Brain microvascular endothelial cell (primary cell): ENCODE measurements around the gene MED12L.

Experiments used
- DNase-seq: peaks from one replicate; pipeline ENCODE4 v3.0.0-alpha.2; 2020
- H3K27ac ChIP-seq: fragments of 250-450 bp; sonication (Bioruptor Pico); 2 replicates; pipeline ENCODE4 v1.5.1; 2020; ENCODE audit warnings: mild to moderate bottlenecking, moderate library complexity
- H3K27me3 ChIP-seq: fragments of 250-450 bp; sonication (Bioruptor Pico); replicated peaks from 2 replicates; pipeline ENCODE4 v1.5.1; 2020; ENCODE audit warnings: mild to moderate bottlenecking
- H3K36me3 ChIP-seq: fragments of 250-450 bp; sonication (Bioruptor Pico); replicated peaks from 2 replicates; pipeline ENCODE4 v1.5.1; 2020; ENCODE audit warnings: mild to moderate bottlenecking
- H3K4me3 ChIP-seq: 2 replicates; pipeline ENCODE4 v1.5.1; 2011; ENCODE audit warnings: low read depth, mild to moderate bottlenecking, control low read depth, low read length, moderate library complexity
- CTCF ChIP-seq: IDR thresholded peaks from 2 replicates; pipeline ENCODE4 v1.5.1; 2011; ENCODE audit warnings: low read depth, mild to moderate bottlenecking, moderate library complexity, low read length, control low read depth, inconsistent platforms; ENCODE audit errors: missing control alignments
- in situ Hi-C: cut with HindIII; loops from 2 replicates; pipeline ENCODE4 v1.10.0; 2017; ENCODE audit warnings: low sequenced_read_pairs, low pct_ligation_motif_present

Gene MED12L

GRCh38 chr3:151267066-151267465 lies 181.6 kb downstream of the MED12L start:
- Histone ChIP-seq H3K4me3 (no peak overlapping the region), H3K27me3 (no peaks in the 10 kb centered on the region), H3K27ac (no peak overlapping the region), H3K36me3 (no peaks in the 10 kb centered on the region)
- in situ Hi-C loops = no loop called here
- DNase-seq = no peak
- TF ChIP-seq CTCF = no peak

- no peaks in the 10 kb centered on the region for H3K36me3 ChIP-seq
- no peak overlapping the region for H3K27ac ChIP-seq
- no peak overlapping the region for H3K4me3 ChIP-seq
- in situ Hi-C loops = no loop called here
- no peak for DNase-seq
- H3K27me3 ChIP-seq = no peaks in the 10 kb centered on the region
- no peak for TF ChIP-seq CTCF
Observed at GRCh38 chr3:151268267-151269235, 183.1 kb downstream of the MED12L start.

GRCh38 chr3:151269631-151270030 lies 184.2 kb downstream of the MED12L start:
- DNase-seq = no peak
- no peaks in the 10 kb centered on the region for H3K27me3 ChIP-seq
- no peaks in the 10 kb centered on the region for H3K36me3 ChIP-seq
- in situ Hi-C loops = no loop called here
- H3K27ac ChIP-seq = no peak overlapping the region
- TF ChIP-seq CTCF = no peak
- H3K4me3 ChIP-seq = no peak overlapping the region

GRCh38 chr3:151275091-151275490 lies 189.6 kb downstream of the MED12L start:
- H3K27ac ChIP-seq = no peak overlapping the region
- no peaks in the 10 kb centered on the region for H3K36me3 ChIP-seq
- no peak for DNase-seq
- in situ Hi-C loops = no loop called here
- TF ChIP-seq CTCF = no peak
- H3K27me3 ChIP-seq = no peaks in the 10 kb centered on the region
- H3K4me3 ChIP-seq = no peak overlapping the region

GRCh38 chr3:151276038-151276686 lies 190.7 kb downstream of the MED12L start:
- DNase-seq = no peak
- Histone ChIP-seq H3K36me3 (no peaks in the 10 kb centered on the region), H3K4me3 (no peak overlapping the region), H3K27ac (no peak overlapping the region), H3K27me3 (no peaks in the 10 kb centered on the region)
- in situ Hi-C loops = no loop called here
- no peak for TF ChIP-seq CTCF

GRCh38 chr3:151276687-151277042 lies 191.2 kb downstream of the MED12L start:
- H3K27me3 ChIP-seq = no peaks in the 10 kb centered on the region
- no peaks in the 10 kb centered on the region for H3K36me3 ChIP-seq
- in situ Hi-C loops = no loop called here
- H3K4me3 ChIP-seq = no peak overlapping the region
- no peak for DNase-seq
- H3K27ac ChIP-seq = no peak overlapping the region
- no peak for TF ChIP-seq CTCF
